GM19043 (cell line): ENCODE data around the gene RPTN.
"Not testable (repeated sequence)": the region's sequence is repeated elsewhere in the genome, so short reads cannot be mapped to it uniquely, and the experiment has no call there.

Experiments
- ATAC-seq: cut with Tn5 transposase; IDR thresholded peaks from one replicate; pipeline ENCODE4 v1.9.1; 2021; ENCODE audit warnings: low read depth; ENCODE audit not compliant: unreplicated experiment

Gene RPTN

DNA sequence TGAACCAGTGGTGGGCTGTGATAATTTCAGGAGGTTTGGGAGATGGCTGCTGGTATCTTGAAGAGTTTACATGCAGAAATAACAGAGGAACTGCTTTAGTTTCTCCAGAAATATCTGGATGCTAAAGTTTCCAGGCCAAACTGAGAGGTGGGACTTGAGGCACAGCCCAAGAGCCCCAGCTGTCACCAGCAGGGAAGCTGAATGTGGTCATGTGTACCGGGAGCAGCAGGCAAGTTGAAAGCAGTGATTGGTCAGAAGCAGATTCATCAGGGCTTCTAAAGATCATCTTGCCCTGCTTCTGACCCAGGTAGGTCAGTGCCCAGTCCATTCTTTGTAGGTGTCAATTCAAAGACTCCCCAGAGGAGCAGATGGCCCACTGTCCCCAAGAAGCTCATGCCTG is 7.9 kb upstream of the RPTN start:
- no peak for ATAC-seq

DNA sequence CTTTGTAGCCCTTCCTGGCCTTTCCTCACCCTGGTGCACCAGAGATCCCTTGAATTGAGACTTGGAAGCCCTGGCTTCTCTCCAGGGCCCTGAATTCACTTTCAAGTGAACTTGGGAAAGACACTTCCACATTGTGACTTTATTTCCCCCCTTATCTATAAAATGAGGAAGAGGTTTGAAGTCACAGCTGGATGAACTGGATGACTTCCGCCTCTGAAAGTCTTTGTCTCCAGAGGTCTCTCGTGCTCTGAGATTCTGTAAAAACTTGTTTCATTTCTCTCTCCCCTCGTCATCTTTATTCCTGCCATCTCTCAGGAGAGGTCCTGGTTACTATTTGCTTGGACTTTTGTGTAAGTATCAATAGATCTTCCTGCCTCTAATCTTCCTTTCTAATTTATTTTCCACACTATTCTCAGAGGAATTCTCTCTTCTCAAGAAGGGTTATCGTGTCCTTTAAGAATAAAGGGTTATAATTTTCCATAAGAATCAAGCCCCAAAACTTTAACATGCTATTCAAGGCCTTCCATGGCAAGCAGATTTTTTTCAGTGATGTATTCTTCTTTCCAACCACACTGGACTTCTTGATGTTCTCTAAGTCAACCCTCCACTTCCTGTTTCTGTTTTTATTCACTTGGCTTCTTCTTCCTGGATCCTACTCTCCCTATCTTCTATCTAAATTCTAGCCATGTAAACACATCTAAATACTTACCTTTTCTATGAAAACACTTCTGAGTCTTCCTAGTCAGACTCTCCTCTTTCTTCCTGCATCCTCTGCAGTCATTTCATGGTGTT is 6.5 kb upstream of the RPTN start:
- no peak for ATAC-seq

DNA sequence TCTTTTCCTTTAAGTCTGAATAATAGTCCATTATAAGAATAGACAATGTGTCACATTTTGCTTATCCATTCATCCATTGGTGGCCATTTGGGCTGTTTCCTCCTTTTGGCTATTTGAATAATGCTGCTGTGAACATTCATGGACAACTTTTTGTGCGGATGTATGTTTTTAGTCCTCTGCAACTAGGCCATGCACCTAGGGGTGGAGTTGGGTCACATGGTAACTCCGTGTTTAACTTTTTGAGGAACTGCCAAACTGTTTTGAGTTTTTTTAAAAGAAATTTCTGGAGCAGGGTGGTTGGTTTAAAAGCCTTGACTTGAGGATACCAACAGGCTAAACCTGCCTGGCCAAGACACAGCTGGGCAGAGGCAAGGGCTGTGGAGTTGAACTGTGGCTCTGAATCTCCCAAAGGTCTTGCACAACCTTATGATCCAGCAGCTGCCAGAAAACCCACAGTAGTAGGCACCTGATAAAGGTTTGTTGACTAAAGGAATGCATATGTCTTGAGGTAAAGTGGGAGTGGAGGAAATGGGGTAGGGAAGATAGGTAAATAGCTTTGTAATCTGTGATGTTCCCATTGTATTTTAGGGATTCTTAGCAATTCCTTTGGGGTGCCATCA is 5.6 kb upstream of the RPTN start:
- ATAC-seq: no peak

DNA sequence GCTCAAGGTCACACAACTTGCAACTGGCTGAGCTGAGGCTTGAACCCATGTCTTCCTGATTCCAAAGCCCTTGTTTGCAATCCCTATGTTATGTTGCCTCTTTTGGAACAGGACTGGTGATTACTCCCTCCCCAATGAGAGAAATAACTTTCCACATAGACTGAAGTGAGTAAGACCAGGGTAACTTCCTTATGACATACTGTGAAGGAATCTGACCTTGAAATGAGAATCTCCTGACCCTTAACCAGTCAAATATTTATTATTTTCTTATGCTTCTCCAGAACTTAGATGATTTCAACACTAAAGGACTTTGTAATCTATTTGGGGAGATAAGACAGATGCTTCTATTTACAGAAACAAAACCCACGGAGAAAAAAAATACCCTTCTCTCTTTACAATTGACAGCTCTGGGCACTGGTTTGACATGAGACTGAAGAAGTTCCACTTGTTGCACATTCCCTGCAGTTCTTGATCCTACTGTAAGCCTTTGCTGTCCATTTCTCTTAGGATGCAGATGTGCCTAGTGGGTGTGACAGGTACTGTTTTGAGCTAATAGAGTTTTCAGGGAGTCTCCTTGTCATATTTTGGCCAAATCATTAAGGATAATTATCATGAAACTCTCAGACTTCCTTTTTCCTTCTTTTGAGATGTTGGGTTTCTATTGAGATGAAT is 3.9 kb upstream of the RPTN start:
- ATAC-seq: no peak

DNA sequence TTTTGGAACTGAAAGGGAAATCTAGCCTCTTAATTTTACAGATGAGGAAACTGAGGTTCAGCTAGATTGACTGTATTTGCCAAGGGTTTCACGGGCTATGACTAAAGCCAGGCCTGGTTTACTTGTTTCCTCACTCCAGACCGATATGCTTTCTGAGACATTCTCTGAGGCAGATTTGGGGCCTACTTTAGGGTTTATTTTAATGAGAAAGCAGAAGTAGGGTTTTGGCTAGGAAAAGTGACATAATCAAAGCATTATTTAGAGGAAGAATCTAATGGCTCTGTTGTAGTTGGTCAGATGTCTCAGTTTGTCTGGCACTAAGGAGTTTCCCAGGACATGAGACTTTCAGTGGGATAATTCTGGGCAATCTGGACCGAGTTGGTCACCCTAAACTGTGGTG is 1.5 kb upstream of the RPTN start:
- ATAC-seq: no peak

DNA sequence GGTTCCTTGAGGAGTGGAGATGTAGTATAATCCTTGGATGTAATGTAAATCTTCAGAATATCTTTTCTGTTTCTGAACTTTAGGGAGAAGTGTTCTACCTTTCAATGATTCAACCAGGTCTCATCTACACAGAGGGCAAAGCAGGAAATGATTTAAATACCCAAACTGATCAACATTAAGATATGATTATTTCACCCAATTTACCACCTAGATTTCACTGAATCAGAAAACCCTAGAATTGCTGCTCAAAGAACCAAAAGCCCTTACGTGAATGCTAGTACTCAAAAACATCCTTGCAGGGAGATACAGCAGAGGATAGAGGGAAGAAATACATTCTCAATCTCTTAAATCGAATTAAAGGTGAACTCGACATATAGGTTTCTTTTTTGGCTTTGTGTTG is 5.0 kb downstream of the RPTN start:
- ATAC-seq: no peak

DNA sequence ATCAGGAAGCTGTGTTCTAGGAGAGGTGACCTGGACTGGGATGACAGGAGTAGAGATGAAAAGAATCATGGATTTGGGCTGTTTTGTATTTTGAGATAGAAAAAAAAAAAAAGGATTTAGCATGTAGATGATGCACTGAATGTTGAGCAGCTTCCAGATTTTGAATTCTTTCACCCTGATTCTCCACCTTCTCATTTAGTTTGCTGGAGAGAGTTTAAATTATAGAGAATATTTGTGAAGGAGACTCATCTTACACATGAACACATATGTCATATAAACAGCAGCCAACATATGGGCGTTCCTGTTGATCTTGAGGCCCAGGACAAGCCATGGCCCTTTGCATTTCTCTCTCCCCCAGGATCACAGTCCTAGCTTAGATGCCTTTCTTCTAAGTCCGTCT is 7.4 kb downstream of the RPTN start:
- ATAC-seq: no peak

DNA sequence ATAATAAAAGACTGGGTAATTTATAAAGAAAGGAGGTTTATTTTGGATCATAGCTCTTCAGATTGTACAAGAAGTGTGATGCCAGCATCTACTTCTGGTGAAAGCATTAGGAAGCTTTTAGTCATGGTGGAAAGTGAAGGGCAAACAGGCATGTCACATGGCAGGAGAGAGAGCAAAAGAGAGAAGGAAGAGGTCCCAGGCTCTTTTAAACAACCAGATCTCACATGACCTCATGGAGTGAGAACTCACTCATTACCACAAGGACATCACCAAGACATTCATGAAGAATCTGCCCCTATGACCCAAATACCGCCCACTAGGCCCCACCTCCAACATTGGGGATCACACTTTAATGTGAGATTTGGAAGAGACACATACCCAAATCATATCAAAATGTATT is 10.0 kb downstream of the RPTN start:
- no peak for ATAC-seq

DNA sequence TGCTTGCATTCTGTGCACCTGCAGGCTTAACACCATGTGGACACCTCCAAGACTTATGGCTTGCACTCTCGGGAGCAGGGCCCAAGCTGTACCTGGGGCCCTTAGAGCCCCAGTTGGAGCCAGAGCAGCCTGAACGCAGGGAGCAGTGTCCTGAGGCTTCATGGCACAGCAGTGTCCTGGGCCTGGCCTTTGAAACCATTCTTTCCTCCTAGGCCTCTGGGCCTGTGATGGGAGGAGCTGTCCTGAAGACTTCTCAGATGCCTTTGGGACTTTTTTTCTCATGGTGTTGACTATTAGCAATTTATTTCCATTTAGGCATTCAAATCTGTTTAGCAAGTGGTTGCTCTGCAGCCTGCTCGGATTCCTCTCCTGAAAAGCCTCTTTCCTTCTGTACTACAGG is 11.0 kb downstream of the RPTN start:
- ATAC-seq: no peak

DNA sequence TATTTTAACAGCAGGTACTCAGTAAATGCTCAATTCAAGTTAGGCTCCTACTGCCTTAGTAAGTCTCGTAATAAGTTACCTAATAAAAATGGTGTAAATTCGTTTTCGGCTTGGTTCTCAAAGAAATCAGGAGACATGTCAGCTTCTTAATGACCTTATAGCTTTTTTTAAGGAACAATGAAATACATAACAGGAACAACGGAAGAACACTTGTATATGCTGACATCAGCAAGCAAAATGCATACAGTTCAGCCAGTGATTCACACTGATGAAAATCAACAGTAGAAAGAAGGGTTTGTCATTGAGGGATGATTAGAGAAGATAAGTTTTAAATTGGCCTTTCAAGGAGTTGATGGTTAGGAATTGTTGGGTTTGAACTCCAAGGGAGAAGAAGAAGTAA is 13.3 kb downstream of the RPTN start:
- ATAC-seq: no peak

DNA sequence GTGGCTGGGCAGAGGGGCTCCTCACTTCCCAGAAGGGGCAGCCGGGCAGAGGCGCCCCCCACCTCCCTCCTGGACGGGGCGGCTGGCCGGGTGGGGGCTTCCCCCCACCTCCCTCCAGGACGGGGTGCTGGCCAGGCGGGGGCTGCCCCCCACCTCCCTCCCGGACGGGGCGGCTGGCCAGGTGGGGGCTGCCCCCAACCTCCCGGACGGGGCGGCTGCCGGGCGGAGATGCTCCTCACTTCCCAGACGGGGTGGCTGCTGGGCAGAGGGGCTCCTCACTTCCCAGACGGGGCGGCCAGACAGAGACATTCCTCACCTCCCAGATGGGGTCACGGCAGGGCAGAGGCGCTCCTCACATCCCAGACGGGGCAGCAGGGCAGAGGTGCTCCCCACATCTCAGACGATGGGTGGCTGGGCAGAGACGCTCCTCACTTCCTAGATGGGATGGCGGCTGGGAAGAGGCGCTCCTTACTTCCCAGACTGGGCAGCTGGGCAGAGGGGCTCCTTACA is 14.3 kb downstream of the RPTN start:
- ATAC-seq: not testable (repeated sequence)

DNA sequence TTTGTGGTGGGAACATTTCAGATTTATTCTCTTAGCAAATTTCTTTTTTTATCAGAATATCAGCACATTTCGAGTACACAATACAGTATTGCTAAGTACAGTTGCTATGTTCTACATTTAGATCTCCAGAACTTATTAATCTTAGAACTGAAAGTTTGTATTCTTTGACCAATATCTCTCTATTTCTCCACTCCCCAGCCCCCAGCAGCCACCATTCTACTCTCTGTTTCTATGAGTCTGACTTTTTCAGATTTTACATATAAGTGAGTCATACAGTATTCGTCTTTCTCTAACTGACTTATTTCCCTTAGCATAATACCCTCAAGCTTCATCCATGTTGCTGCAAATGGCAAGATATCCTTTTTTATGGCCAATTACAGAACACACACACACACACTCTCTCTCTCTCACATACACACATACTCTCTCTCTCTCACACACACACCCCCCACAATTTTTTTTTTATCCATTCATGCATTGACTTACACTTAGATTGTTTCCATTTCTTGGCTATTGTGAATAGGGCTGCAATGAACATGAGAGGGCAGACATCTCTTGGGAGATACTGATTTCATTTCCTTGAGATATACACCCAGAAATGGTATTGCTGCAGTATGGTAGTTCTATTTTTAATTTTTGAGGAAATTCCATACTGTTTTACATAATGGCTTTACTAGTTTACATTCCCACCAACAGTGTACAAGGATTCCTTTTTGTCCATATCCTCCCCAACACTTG is 15.7 kb downstream of the RPTN start:
- peak; percentile 49 for ATAC-seq

DNA sequence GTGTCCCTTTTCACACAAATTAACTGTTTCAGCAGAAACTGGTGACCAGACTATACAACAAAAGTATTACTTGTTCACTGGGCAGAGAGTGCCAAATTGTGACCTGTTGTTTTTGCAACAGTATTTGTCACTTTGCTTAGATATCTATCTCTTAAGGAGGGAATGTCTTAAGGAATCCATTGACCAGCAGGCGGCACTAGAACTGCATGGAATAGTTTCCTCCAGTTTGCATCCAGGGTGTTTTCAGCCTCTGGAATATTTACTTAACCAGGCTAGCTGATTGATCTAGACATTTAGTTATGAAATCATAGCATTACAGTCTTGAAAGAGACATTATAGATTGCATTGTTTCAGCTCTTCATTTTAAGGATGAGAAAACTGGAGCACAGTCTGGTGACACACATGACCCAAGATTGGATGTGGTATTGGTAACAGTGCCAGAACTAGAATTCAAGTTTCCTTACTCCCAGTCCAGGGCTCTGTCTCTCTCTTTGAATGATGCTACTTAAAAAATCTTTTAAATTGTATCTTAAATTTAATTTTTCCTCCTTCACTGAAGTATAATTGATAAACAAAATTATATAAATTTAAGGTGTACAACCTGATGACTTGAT is 16.9 kb downstream of the RPTN start:
- no peak for ATAC-seq

DNA sequence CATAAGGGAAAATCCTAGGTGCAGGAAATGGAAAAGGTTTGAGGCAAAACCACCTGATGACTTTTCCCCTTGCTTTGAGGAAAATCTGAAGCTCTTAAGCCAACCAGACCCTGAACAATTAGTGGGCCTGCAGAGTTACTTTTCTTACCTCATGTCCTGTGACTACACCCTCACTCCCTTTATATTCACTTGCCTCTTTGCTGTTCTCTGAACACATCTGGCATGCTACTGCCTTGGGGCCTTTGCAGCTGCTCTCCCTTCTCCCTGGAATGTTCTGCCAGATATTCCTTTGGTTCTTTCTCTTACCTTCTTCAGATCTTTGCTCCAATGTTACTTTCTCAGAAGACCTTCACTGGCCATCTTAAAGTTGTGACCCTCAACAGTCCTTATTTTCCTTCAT is 21.8 kb downstream of the RPTN start:
- no peak for ATAC-seq

DNA sequence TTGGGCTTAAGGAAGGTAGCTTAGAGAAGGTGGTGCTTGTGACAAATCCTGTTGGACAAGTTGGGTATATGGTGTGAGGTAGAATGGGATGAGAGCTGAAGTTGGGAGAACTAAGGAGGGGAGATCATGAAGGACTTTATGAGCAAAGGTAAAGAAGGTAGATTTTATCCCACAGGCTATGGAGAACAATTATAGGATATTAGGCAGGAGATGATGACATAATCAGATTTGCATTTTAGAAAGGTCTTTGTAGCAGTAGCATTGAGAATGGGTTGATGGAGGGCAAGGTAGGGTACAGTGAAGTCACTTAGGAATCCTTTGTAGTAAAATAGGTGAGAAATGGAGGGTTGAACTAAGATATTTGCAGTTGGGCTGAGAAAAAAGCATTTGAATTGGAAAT is 28.8 kb downstream of the RPTN start:
- ATAC-seq: no peak

DNA sequence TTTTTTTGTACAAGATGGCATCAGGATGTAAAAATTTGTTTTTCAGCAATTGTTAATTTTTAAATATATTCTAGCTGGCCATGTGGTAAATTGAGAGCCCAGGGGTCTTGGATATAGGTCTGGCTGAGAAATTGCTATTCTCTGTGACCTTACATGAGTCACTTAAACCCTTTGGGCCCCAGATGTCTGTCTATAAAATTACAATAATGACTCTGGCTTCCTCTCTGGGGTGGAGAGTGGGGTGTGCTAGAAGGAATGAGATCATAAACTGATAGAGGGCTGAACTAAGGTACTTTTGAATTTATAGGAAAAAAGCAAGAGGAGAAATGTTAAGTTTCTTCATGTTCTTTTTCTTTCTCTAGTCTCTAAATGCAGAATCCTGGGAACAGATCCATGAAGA is 31.4 kb downstream of the RPTN start:
- no peak for ATAC-seq

DNA sequence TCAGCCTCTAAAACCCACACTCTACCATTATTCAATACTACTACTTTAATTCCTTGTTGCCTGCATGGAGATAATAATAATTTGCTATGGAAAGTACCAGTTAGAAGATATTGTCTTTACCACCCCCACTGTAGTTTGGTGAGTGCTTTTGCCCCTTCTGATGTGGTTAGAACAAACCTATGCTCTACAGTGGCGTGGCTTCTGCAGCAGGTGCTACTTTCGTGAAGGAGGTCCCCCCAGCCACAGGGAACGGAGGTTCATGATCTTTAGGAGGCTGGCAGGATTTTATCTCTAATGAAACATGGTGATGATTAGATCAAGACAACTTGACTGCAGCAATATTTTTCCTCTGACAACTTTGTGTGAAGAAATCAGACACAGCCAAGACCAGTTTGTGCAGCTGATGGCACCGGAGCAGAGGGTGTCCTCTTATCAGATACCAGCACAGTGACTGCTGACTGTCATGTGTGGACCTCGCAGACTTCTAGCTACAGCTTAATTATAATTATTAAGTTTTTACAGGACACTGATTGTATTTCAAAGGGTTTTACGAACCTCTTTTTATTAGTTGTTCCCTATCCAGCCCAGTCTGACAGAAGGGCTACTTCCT is 33.1 kb downstream of the RPTN start:
- no peak for ATAC-seq

DNA sequence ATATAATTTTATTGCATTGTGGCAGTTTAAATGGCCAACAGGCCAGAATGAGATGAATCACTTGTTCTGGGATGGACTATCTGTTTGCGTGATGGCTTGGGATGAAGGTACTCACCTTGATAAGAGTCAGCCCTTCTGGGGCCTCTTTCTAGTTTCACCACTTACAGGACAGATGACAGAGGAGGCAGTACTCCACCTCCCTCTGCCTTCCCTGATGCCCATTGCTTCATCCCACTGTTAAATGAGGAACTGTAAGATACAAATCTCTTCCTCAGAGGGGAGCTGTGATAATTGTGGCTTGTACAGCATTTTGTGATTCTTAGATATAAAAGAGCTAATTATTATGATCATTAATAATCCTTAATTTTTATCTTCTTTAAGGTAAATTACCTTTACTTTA is 40.1 kb downstream of the RPTN start:
- ATAC-seq: no peak

DNA sequence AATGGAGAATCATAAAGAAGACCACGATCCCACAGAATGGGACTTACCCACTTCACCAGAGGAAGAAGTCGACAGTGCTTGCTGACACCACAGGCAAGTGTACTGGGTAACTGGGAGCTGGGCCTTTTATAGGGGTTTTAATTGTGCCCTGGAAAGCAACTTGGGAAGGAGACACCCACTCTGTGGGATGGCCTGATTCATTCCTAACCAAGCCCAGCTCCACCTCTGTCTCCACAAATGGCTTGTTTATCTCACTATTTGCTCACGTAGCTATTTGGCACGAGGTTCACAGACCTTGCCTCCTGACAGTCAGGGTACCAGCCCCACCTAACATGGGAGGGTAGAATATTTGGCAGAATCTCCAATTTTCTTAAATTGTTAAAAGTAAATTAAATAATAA is 43.7 kb downstream of the RPTN start, which contains the start of gene TCHH:
TSS of gene TCHH (minus strand) at position 101 of the 400 bp plus-strand sequence. CDS start 1,364 bp downstream, outside the sequence.
- no peak for ATAC-seq

DNA sequence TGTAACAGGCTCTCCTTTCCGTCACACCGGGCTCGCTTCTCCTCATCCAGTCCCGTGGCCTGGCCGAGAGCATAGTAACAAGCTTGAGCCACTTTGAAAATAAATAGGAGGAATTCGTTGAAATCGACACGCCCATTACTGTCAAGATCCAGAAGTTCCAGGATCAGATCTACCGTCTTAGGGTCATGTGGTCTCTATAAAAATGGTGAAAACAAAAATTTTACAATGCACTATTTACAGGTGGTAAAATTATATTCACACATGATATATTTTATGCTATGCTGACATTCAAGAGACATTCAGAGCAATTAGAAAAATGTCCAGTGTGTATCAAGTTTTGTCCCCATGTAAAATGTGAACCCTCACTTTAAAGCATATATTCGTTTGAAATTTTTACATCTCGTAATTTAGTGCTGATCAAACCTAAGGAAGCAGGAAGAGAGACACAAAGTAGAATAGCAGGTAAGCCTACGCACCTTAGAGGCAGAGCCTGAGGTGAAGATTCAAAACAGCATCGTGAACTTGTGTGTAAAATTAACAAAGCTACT is 46.1 kb downstream of the RPTN start:
- ATAC-seq: no peak
